Fibroblast of lung (primary cell): ENCODE measurements around the gene SPI1. TPM values are rescaled to one million over a fixed set of nuclear protein-coding genes. Genes with fewer than 3 reads are reported as not detected.

ENCODE experiments used
- DNase-seq, 2 donors: peaks; one replicate each; pipeline versions ENCODE4 v3.0.0 to v3.0.0-alpha.2; 2010; ENCODE audit warnings: low read depth in 2 of 2
- H2AFZ ChIP-seq: 2 replicates; pipeline ENCODE4 v1.5.1; 2012; ENCODE audit warnings: low read length, control low read depth, inconsistent platforms
- H3K27ac ChIP-seq: 2 replicates; pipeline ENCODE4 v1.5.1; 2011; ENCODE audit warnings: low read length, control low read depth; ENCODE audit not compliant: insufficient read depth
- H3K27me3 ChIP-seq: 2 replicates; pipeline ENCODE4 v1.5.1; 2011; ENCODE audit warnings: mild to moderate bottlenecking, low read length; ENCODE audit not compliant: control insufficient read depth, insufficient read depth
- H3K36me3 ChIP-seq: 2 replicates; pipeline ENCODE4 v1.5.1; 2011; ENCODE audit warnings: low read length; ENCODE audit not compliant: control insufficient read depth, insufficient read depth
- H3K4me1 ChIP-seq: 2 replicates; pipeline ENCODE4 v1.5.1; 2011; ENCODE audit warnings: low read length; ENCODE audit not compliant: control insufficient read depth, insufficient read depth; ENCODE audit errors: extremely low read depth
- H3K4me2 ChIP-seq: 2 replicates; pipeline ENCODE4 v1.5.1; 2011; ENCODE audit warnings: low read length, control low read depth; ENCODE audit not compliant: insufficient read depth; ENCODE audit errors: extremely low read depth
- H3K4me3 ChIP-seq, 4 experiments: fragments of 200-600 bp in 1 of 4; sonication (generic) in 1 of 4; replicated peaks in 1 of 4; 2 replicates each; pipeline ENCODE4 v1.5.1; 2011 to 2016; ENCODE audit warnings: low read length in 4 of 4, low read depth in 3 of 4, mild to moderate bottlenecking in 3 of 4, control low read depth in 2 of 4, inconsistent platforms in 1 of 4, mixed read lengths in 1 of 4; ENCODE audit not compliant: insufficient read depth in 1 of 4; ENCODE audit errors: control extremely low read depth in 1 of 4
- H3K79me2 ChIP-seq: 2 replicates; pipeline ENCODE4 v1.5.1; 2012; ENCODE audit warnings: mild to moderate bottlenecking, low read length, inconsistent platforms; ENCODE audit not compliant: control insufficient read depth, insufficient read depth
- H3K9ac ChIP-seq: 2 replicates; pipeline ENCODE4 v1.5.1; 2011; ENCODE audit warnings: mild to moderate bottlenecking, low read length, control low read depth; ENCODE audit not compliant: insufficient read depth
- H3K9me3 ChIP-seq: 2 replicates; pipeline ENCODE4 v1.5.1; 2012; ENCODE audit warnings: low read depth, low read length; ENCODE audit not compliant: control insufficient read depth, insufficient read depth
- H4K20me1 ChIP-seq: 2 replicates; pipeline ENCODE4 v1.5.1; 2011; ENCODE audit warnings: low read length; ENCODE audit not compliant: control insufficient read depth, insufficient read depth; ENCODE audit errors: extremely low read depth
- EZH2 ChIP-seq: IDR thresholded peaks from 2 replicates; pipeline ENCODE4 v1.5.1; 2012; ENCODE audit warnings: low read length, control low read depth, mild to moderate bottlenecking; ENCODE audit errors: missing control alignments
- polyA plus RNA-seq, 2 donors: library from polyadenylated mRNA; depleted of rRNA in 1 of 2; stranded (reverse) in 1 of 2; unstranded in 1 of 2; fragments of >200 nt; gene quantifications; 2 replicates each; pipeline ENCODE4 v1.2.1, GENCODE V29; 2011 to 2012; ENCODE audit warnings: missing spikeins in 1 of 2
- total RNA-seq: library from RNA; depleted of rRNA; stranded (reverse); fragments of >200 nt; gene quantifications from 2 replicates; pipeline ENCODE4 v1.2.1, GENCODE V29; 2014
- TF ChIP-seq, protein P1 (sequence below), 2 donors: IDR thresholded peaks in 1 of 2; conservative IDR thresholded peaks in 1 of 2; 1 replicate in 1 of 2; 2 replicates in 1 of 2; pipeline ENCODE4 v1.5.1; 2011 to 2012; ENCODE audit warnings: low read length in 2 of 2, control low read depth in 1 of 2, inconsistent platforms in 1 of 2, low read depth in 1 of 2, mild to moderate bottlenecking in 1 of 2

Gene SPI1
- total and polyA plus RNA-seq, 2 donors (not counting 1 experiment from before 2014, with no cell fraction given): not detected

GRCh38 chr11:47314992-47315391, 63.4 kb downstream of the SPI1 start:
- Histone ChIP-seq H3K9me3 (no peaks in the 10 kb centered on the region), H3K4me1 (no peaks in the 10 kb centered on the region), H3K27me3 (no peaks in the 10 kb centered on the region), H2AFZ (no peak overlapping the region), H3K79me2 (no peaks in the 10 kb centered on the region), H4K20me1 (no peaks in the 10 kb centered on the region), H3K4me2 (no peak overlapping the region), H3K4me3 (no peak overlapping the region), H3K36me3 (peaks cover 3% of the 10 kb centered on the region), H3K27ac (no peak overlapping the region), H3K9ac (no peak overlapping the region)
- DNase-seq: no peak
- no peak for TF ChIP-seq EZH2

- H3K9me3 ChIP-seq: no peaks in the 10 kb centered on the region
- H3K27me3 ChIP-seq: no peaks in the 10 kb centered on the region
- peaks cover 8% of the 10 kb centered on the region for H3K36me3 ChIP-seq
- H3K4me3 ChIP-seq: no peak overlapping the region
- H3K27ac ChIP-seq: no peak overlapping the region
- H3K79me2 ChIP-seq: no peaks in the 10 kb centered on the region
- no peaks in the 10 kb centered on the region for H4K20me1 ChIP-seq
- H3K9ac ChIP-seq: no peak overlapping the region
- H2AFZ ChIP-seq: no peak overlapping the region
- DNase-seq: no peak
- TF ChIP-seq EZH2: no peak
- TF ChIP-seq, protein P1, sequence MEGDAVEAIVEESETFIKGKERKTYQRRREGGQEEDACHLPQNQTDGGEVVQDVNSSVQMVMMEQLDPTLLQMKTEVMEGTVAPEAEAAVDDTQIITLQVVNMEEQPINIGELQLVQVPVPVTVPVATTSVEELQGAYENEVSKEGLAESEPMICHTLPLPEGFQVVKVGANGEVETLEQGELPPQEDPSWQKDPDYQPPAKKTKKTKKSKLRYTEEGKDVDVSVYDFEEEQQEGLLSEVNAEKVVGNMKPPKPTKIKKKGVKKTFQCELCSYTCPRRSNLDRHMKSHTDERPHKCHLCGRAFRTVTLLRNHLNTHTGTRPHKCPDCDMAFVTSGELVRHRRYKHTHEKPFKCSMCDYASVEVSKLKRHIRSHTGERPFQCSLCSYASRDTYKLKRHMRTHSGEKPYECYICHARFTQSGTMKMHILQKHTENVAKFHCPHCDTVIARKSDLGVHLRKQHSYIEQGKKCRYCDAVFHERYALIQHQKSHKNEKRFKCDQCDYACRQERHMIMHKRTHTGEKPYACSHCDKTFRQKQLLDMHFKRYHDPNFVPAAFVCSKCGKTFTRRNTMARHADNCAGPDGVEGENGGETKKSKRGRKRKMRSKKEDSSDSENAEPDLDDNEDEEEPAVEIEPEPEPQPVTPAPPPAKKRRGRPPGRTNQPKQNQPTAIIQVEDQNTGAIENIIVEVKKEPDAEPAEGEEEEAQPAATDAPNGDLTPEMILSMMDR (conservative IDR thresholded peaks at IDR 0.05 in 1 of 2, IDR thresholded peaks at IDR 0.05 in 1 of 2; ENCODE audit: low read depth in 1 of 2, low read length in 2 of 2): no peak
- no peaks in the 10 kb centered on the region for H3K4me1 ChIP-seq
- H3K4me2 ChIP-seq: no peak overlapping the region
These were observed 70.1 kb downstream of the SPI1 start for GRCh38 chr11:47308050-47308823.

GRCh38 chr11:47306484-47306844, 71.9 kb downstream of the SPI1 start:
- Histone ChIP-seq H3K4me3 (no peak overlapping the region), H4K20me1 (no peaks in the 10 kb centered on the region), H3K4me2 (no peak overlapping the region), H3K36me3 (peaks cover 5% of the 10 kb centered on the region), H3K79me2 (no peaks in the 10 kb centered on the region), H3K27me3 (no peaks in the 10 kb centered on the region), H3K4me1 (no peaks in the 10 kb centered on the region), H3K9ac (no peak overlapping the region), H2AFZ (no peak overlapping the region), H3K27ac (no peak overlapping the region), H3K9me3 (no peaks in the 10 kb centered on the region)
- no peak for DNase-seq
- TF ChIP-seq, protein P1 (conservative IDR thresholded peaks at IDR 0.05 in 1 of 2, IDR thresholded peaks at IDR 0.05 in 1 of 2; ENCODE audit: low read depth in 1 of 2, low read length in 2 of 2): no peak
- TF ChIP-seq EZH2: no peak
